ENCODE results near the gene TTC9B.
A peak's percentile ranks its signal among the peaks of the same experiment; 100 is the strongest.
"Not testable (repeated sequence)": the region's sequence is repeated elsewhere in the genome, so short reads cannot be mapped to it uniquely, and the experiment has no call there.

Gene TTC9B

GRCh38 chr19:40213251-40213829, 4.8 kb downstream of the TTC9B start:
- no peak for DNase-seq

GRCh38 chr19:40210889-40211288, 7.3 kb downstream of the TTC9B start:
- no peak for DNase-seq

- DNase-seq = no peak
Measured at GRCh38 chr19:40208602-40209001, 9.6 kb downstream of the TTC9B start.

GRCh38 chr19:40205760-40206159, 12.4 kb downstream of the TTC9B start:
- DNase-seq = no peak

GRCh38 chr19:40204381-40204780, 13.8 kb downstream of the TTC9B start:
- no peak for DNase-seq

- DNase-seq = no peak
Measured at GRCh38 chr19:40200341-40201099, 17.7 kb downstream of the TTC9B start.

- DNase-seq = no peak
Measured at GRCh38 chr19:40198272-40198990, 19.8 kb downstream of the TTC9B start.

GRCh38 chr19:40193587-40193849, 24.7 kb downstream of the TTC9B start:
- DNase-seq = peak; percentile 54

GRCh38 chr19:40192758-40193586, 25.2 kb downstream of the TTC9B start:
- DNase-seq = peak; percentile 24

- DNase-seq = peak; percentile 30
Measured at GRCh38 chr19:40191836-40192646, 26.1 kb downstream of the TTC9B start.

GRCh38 chr19:40190891-40191835, 27.0 kb downstream of the TTC9B start, which contains the start of gene MAP3K10:
Gene MAP3K10, plus strand, starts transcription at chr19:40191426. Its CDS starts 606 bp downstream, at chr19:40192032.
- DNase-seq = peak; percentile 75

- no peak for DNase-seq
Measured at GRCh38 chr19:40184273-40184672, 33.9 kb downstream of the TTC9B start.

GRCh38 chr19:40178756-40179155, 39.4 kb downstream of the TTC9B start:
- DNase-seq = no peak

- no peak for DNase-seq
Measured at GRCh38 chr19:40177286-40178070, 40.7 kb downstream of the TTC9B start.

GRCh38 chr19:40175820-40176219, 42.4 kb downstream of the TTC9B start:
- no peak for DNase-seq

GRCh38 chr19:40174092-40174491, 44.1 kb downstream of the TTC9B start:
- DNase-seq = no peak

- not testable (repeated sequence) for DNase-seq
Measured at GRCh38 chr19:40171293-40171692, 46.9 kb downstream of the TTC9B start.

GRCh38 chr19:40170303-40170989, 47.7 kb downstream of the TTC9B start:
- DNase-seq = not testable (repeated sequence)

Data from fibroblast of skin of back (primary cell).